PFSK-1 (cell line): ENCODE results near the gene MAN1A2.

Experiments used
- FOXP2 ChIP-seq: optimal IDR thresholded peaks from 2 replicates; pipeline ENCODE3; 2011; ENCODE audit warnings: borderline replicate concordance, control low read depth, inconsistent platforms; ENCODE audit not compliant: insufficient read depth; ENCODE audit errors: extremely low read length, extremely low read depth
- POLR2AphosphoS5 ChIP-seq: IDR thresholded peaks from 2 replicates; pipeline ENCODE4 v1.6.1; 2012; ENCODE audit warnings: low read depth, mild to moderate bottlenecking, control low read depth, low read length, moderate library complexity

DNA sequence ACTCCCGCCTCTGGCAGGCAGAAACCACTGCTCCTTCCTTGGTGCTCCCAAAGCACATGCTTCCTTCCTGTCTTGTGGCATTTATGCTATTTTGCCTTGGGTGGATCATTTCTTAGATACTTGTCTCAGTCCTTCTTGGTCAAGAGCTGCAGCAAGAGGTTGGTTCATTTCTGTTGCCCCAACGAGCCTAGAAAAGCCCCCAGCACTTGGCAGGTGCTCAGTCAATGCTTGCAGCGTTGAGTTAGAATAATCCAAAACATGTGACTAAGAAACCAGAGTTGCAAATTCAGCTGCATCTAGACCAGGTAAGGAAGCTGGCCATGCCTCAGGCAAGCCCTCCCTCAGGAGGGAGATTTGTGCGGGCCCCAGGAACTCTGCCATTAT, 196.2 kb downstream of the MAN1A2 start:
- TF ChIP-seq POLR2AphosphoS5 (no peak), FOXP2 (no peak)
